ENCODE data around the gene MSRB3.

DNA sequence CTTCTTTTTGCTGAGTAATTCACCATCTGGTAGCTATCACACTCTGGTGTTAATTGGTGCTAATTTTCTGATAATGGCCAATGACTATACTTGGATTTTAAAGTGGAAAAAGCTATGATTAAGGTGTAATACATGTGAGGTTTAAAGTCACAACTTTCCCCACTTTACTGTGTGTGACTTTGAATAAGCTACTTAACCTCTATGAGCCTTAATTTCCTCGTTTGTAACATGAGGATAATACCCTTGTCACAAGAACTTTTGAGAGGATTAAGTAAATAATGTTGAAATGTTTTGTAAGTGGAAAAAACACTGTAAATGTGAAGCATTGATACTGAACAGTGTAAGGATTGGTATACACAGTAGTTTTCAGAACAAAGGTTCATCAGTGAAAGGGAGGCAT is 65.3 kb downstream of the MSRB3 start:
- TF ChIP-seq TCF12 (IDR thresholded peaks at IDR 0.05; ENCODE audit: low read depth, low read length) (no peak), POLR2A (IDR thresholded peaks at IDR 0.05; ENCODE audit: control extremely low read depth in 1 of 2, low read depth in 2 of 2, low read length in 2 of 2) (no peak)
- TF ChIP-seq, protein P1, sequence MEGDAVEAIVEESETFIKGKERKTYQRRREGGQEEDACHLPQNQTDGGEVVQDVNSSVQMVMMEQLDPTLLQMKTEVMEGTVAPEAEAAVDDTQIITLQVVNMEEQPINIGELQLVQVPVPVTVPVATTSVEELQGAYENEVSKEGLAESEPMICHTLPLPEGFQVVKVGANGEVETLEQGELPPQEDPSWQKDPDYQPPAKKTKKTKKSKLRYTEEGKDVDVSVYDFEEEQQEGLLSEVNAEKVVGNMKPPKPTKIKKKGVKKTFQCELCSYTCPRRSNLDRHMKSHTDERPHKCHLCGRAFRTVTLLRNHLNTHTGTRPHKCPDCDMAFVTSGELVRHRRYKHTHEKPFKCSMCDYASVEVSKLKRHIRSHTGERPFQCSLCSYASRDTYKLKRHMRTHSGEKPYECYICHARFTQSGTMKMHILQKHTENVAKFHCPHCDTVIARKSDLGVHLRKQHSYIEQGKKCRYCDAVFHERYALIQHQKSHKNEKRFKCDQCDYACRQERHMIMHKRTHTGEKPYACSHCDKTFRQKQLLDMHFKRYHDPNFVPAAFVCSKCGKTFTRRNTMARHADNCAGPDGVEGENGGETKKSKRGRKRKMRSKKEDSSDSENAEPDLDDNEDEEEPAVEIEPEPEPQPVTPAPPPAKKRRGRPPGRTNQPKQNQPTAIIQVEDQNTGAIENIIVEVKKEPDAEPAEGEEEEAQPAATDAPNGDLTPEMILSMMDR (IDR thresholded peaks at IDR 0.05; ENCODE audit: control extremely low read depth in 1 of 3, insufficient read depth in 1 of 3, low read depth in 1 of 3, low read length in 3 of 3): no peak
